Stimulated activated CD4-positive, alpha-beta T cell treated with anti-CD3 and anti-CD28 coated beads, TNF-alpha, amount 100 ng/mL, for 4 hours (primary cell): ENCODE results near the gene PDHA1.

ENCODE experiments used
- DNase-seq, 3 experiments: peaks; one replicate each; pipeline ENCODE4 v3.0.0-alpha.2; 2020; ENCODE audit warnings: low read depth in 3 of 3

The PDHA1 gene

GRCh38 chrX:19343535-19344408 is at the start of gene PDHA1:
PDHA1 (plus strand) TSS chrX:19343927; CDS start chrX:19344038, 111 bp downstream.
- DNase-seq = peak; percentile 67 to 86 (median 84)

DNA sequence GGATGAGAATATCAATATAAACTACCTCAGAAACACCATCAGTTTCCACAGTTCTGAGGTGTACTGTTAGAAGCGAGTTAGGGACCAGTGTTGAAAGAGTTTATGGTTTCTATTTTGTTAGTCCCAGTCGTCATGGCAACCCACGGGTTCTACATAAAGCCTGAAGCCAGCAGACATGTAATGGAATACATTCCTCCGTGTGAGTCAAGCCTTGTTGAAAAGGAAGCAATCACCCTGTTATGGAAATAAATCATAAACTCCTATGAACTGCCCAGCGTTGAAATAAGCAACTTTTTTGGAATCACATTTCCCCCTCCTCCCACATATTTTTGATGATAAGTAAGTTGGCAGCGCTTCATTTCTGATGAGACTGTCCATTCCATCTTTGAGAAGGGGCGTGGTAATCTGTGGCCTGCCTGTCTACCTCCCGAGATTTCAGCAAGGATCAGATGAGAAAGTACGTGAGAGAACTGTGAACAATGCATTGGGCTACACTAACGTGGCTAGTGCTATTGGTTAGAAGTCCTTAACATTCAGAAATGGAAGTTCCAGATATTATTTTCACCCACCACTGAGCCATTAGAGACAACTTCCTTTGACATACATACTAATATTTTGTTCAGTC is 40.4 kb upstream of the PDHA1 start:
- DNase-seq = no peak

GRCh38 chrX:19326567-19326966 is 17.2 kb upstream of the PDHA1 start:
- no peak for DNase-seq

DNA sequence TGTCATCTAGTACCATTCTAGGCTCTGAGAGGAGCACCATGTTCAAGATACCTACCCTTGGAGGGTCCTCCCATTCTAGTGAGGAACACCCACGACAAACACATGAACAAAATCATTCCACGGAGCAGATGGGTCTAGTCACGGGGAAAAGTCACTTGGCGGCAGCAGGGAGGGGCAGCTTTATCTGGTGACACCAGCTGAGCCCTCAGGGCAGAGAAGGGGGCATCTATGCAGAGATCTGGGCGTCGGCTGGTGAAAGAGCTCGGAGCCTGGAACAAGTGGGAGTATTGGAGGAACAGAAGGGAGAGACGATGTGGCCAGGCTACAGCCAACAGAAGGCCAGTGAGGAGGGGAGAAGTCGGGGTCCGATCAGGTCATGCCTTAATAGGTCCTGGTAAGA is 11.9 kb upstream of the PDHA1 start:
- no peak for DNase-seq

DNA sequence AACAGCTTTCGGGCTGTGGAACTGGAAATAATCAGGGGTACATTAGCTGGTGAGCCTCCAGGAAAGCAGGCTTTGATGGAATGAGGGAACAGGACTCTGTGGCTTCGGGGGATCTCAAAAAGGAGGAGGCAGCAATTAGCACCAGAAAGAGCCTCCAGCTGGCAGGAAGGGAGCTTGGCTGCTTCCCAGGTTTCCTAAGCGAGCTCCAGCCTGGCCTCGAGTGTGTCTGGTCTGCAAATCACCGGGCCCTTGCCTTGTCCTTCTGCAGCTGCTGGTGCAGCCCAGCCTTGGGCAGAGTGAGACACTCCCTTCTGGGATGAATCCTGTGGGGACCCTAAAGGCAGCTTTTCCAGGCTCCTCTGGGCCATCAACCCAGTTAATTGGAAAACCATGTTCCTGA is 10.7 kb upstream of the PDHA1 start:
- no peak for DNase-seq

DNA sequence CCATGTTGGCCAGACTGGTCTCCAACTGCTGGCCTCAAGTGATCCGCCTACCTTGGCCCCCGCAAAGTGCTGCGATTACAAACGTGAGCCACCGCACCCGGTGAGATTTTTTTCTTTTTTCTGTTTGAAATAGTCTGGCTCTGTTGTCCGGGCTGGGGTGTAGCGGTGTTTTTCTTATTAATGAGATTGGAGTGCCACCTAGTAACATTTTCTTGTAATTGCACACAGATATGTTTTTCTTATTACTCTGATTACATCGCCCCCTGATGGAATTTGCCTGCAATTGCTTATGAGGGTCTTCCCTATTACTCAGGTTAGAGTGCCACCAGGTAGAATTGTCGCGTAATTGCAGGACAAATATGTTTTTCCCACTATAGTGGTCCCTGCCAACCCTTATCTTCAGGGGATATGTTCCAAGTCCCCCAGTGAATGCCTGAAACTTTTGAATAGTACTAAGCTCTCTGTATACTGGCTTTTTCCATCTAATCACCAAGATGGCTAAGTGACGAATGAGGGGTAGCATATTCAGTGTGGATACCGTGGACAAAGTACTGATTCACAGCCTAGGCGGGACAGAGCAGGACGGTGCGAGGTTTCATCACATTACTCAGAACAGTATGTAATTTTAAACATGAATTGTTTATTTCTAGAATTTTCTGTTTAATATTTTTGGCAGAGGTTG is 8.6 kb upstream of the PDHA1 start:
- no peak for DNase-seq

DNA sequence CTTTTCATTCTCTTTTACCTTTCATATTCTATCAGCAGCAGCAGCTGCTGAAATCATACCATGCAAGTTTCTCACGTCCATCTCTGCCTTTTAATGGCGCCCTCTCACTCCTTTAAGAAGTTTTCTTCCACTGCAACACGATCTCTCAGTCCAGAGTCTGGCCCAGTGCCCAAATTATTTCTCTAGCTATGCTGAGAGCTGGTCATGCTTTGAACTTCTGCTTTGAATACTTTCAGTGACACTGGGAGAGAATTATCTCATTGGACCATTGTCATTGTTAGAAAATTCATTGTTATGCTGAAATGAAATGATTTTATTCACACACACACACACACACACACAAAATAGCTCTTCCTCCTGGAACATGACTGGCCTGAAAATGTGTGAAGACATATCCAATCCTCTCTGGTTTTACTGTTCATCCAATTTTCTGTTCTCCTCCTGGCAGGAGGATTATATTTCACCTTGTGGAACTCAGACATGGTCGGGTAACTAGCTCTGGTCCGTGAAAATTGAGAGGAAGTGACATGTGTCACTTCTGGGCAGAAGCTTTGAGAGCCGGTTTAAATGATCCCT is 1.3 kb upstream of the PDHA1 start:
- no peak for DNase-seq

DNA sequence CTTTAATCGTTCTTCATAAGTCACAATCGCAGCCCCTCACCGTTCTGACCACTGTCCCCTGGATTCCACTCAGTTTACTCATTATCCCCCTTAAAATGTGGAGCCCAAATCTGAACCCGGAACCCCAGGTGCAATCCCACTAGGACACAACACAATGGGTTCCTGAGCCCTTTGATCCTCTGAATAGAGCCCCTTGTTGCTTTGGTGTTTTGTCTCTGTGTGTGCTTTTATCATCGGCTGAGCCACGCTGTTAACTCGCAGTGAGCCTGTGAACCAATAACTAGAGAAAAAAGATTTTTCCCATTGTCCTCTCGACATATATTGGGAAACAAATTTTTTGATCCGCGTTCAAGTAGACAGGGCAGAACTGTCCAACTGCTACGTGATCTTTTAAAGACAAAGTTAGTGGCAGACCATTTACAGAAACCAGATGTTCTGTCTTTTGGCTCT is 617 bp upstream of the PDHA1 start:
- no peak for DNase-seq

- no peak for DNase-seq
Measured at GRCh38 chrX:19344661-19345060, 934 bp downstream of the PDHA1 start.

DNA sequence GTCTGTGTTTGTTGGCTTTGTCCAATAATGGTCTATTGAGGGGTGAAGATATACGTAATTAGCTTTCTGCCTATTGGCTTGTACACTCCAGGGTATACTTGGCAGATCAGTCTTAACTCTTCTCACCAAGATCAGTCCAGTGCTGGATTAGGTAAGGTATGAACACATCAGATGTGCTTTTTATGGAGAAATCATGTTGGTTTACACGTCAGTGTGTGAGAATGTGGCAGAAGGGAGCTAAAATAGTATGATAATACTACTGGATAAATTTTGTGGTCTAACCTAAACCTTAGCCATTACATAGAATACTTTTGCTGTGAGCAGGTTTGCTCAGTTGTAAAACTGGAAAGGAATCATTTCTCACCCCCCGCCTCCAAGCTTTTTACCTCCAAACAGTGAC is 4.2 kb downstream of the PDHA1 start:
- DNase-seq = no peak

DNA sequence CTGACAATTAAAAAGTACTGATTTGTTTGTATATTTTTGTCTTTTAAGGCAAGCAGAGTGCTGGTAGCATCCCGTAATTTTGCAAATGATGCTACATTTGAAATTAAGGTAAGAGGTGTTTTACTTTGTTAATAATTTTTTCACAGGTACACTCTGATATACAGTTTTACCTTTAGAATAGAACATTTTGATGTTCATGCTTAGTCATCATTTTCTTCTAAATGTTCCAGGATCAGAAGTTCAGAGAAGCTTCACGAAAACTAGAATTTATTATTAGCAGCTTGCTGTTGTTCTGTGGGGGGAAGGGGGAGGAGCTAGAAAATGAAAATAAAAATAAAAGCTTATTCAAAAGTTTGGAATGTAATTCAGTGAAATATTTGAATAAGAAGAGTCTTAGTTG is 5.5 kb downstream of the PDHA1 start:
- no peak for DNase-seq

GRCh38 chrX:19350941-19351384 is 7.2 kb downstream of the PDHA1 start:
- no peak for DNase-seq

- DNase-seq = no peak
Measured at GRCh38 chrX:19354625-19355024, 10.9 kb downstream of the PDHA1 start.

GRCh38 chrX:19358521-19358920 is 14.8 kb downstream of the PDHA1 start:
- no peak for DNase-seq

- DNase-seq = no peak
Measured at GRCh38 chrX:19360903-19361302, 17.2 kb downstream of the PDHA1 start.

- no peak for DNase-seq
Measured at GRCh38 chrX:19361701-19362100, 18.0 kb downstream of the PDHA1 start.

- no peak for DNase-seq
Measured at GRCh38 chrX:19368576-19368975, 24.8 kb downstream of the PDHA1 start.

DNA sequence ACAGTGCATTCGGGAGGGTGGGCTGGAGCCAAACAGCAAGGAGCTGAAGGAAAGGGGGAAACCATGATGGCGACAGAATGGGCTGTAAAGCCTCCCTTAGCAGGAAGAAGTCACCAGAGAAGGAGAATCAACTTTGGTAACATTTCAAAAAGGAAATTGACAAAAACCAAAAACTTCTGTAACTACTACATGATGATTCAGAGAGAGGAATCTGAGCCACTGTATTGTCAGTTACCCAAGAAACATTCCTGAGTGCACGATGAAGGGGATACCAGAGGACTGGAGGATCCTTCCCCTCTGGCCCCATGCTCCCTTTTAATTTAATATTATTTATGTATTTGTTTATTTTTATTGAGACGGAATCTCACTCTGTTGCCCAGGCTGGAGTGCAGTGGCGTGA is 26.3 kb downstream of the PDHA1 start:
- DNase-seq = no peak

- DNase-seq = peak; percentile 24 to 33 (median 28)
Measured at GRCh38 chrX:19372170-19372546, 28.4 kb downstream of the PDHA1 start.

- DNase-seq = peak in 1 of 3 experiments; percentile 1
Measured at GRCh38 chrX:19372547-19373331, 29.0 kb downstream of the PDHA1 start.

- DNase-seq = no peak
Measured at GRCh38 chrX:19373351-19373891, 29.7 kb downstream of the PDHA1 start.
